ENCODE results near the gene BACH2. TPM values are rescaled to one million over a fixed set of nuclear protein-coding genes. Genes with fewer than 3 reads are reported as not detected.
A peak's percentile ranks its signal among the peaks of the same experiment; 100 is the strongest.
"Not testable (repeated sequence)": the region's sequence is repeated elsewhere in the genome, so short reads cannot be mapped to it uniquely, and the experiment has no call there.

BACH2 gene
- total RNA-seq, 1 donor = 3.6 TPM

GRCh38 chr6:89916136-89916920, 380.3 kb downstream of the BACH2 start:
- Histone ChIP-seq H3K4me1 (ENCODE audit: insufficient read depth, low read length) (no peaks in the 10 kb centered on the region), H3K27me3 (ENCODE audit: insufficient read depth, low read length) (no peaks in the 10 kb centered on the region), H2AFZ (ENCODE audit: low read length) (no peak overlapping the region), H3K4me2 (ENCODE audit: insufficient read depth, low read length) (no peak overlapping the region), H3K79me2 (ENCODE audit: insufficient read depth, low read length) (no peaks in the 10 kb centered on the region), H4K20me1 (ENCODE audit: insufficient read depth, low read length) (no peaks in the 10 kb centered on the region), H3K9me3 (ENCODE audit: low read depth, low read length) (no peaks in the 10 kb centered on the region), H3K27ac (ENCODE audit: low read depth, low read length) (no peak overlapping the region), H3K4me3 (ENCODE audit: insufficient read depth, low read length) (no peak overlapping the region), H3K36me3 (ENCODE audit: insufficient read depth, low read length) (no peaks in the 10 kb centered on the region)
- no peak for TF ChIP-seq CTCF (IDR thresholded peaks at IDR 0.05; ENCODE audit: extremely low read depth, low read depth, low read length)
- no peak for DNase-seq (ENCODE audit: insufficient read length, low spot score, missing footprints)

DNA sequence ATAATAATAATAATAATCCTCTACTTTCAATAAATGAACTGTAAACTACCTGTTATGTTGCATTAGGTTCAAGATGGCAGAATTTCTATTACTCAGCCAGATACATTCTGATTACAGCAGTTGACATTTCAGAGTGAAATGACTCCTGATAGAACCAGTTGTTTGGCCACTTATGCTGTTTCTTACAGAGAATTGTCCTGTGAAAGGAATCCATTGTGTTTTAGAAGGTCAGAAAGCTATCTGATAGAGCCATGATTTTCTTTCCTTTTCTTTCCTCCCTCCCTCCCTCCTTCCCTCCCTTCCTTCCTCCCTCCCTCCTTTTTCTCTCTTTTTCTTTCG, 385.8 kb downstream of the BACH2 start:
- Histone ChIP-seq H2AFZ (ENCODE audit: low read length) (no peak overlapping the region), H4K20me1 (ENCODE audit: insufficient read depth, low read length) (no peaks in the 10 kb centered on the region), H3K79me2 (ENCODE audit: insufficient read depth, low read length) (no peaks in the 10 kb centered on the region), H3K4me1 (ENCODE audit: insufficient read depth, low read length) (no peaks in the 10 kb centered on the region), H3K36me3 (ENCODE audit: insufficient read depth, low read length) (no peaks in the 10 kb centered on the region), H3K4me3 (ENCODE audit: insufficient read depth, low read length) (no peak overlapping the region), H3K27ac (ENCODE audit: low read depth, low read length) (no peak overlapping the region), H3K4me2 (ENCODE audit: insufficient read depth, low read length) (no peak overlapping the region), H3K9me3 (ENCODE audit: low read depth, low read length) (no peaks in the 10 kb centered on the region), H3K27me3 (ENCODE audit: insufficient read depth, low read length) (no peaks in the 10 kb centered on the region)
- no peak for DNase-seq (ENCODE audit: insufficient read length, low spot score, missing footprints)
- TF ChIP-seq CTCF (IDR thresholded peaks at IDR 0.05; ENCODE audit: extremely low read depth, low read depth, low read length) = no peak

DNA sequence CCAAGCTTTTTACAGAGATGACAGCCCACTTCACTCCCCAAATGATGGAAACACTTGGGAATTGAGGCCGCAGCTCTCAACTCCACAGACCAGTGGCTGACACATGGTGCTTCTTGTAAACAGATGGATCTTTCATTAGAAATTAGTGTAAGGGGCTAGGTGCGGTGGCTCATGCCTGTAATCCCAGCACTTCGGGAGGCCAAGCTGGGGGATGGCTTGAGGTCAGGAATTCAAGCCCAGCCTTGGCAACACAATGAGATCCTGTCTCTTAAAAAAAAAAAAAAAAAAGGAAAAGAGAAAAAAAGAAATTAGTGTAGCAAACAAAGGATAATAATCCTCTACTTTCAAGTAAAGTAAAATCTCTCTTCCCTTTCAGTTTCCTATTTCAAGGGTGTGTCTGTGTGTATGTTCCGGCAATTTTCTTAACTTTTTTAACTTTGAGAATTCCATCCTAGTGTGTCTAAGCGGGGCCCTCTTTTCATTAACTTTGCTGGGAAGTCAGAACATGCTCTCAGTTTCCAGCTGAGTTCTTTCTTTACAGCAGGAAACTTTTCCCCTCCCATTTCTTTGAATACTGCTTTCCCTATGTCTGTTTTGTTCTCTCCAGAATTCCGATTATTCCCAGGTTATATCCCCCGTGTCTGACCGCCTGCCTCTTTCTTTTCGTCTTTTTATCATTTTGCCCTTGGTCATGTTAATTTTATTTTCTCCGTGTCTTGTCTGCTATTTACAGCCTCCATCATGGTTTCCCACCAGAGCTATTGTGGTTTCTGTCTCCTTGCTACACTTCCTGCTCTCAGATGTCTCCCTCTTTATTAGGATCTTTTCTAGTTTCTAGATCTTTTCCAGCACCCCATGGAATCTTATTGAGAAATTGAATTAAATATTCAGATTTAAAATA, 386.4 kb downstream of the BACH2 start:
- H4K20me1 ChIP-seq (ENCODE audit: insufficient read depth, low read length); H3K4me2 ChIP-seq (ENCODE audit: insufficient read depth, low read length); H3K27ac ChIP-seq (ENCODE audit: low read depth, low read length); DNase-seq (ENCODE audit: insufficient read length, low spot score, missing footprints); H3K9me3 ChIP-seq (ENCODE audit: low read depth, low read length); H3K4me1 ChIP-seq (ENCODE audit: insufficient read depth, low read length); H2AFZ ChIP-seq (ENCODE audit: low read length); H3K4me3 ChIP-seq (ENCODE audit: insufficient read depth, low read length); H3K79me2 ChIP-seq (ENCODE audit: insufficient read depth, low read length); H3K27me3 ChIP-seq (ENCODE audit: insufficient read depth, low read length); H3K36me3 ChIP-seq (ENCODE audit: insufficient read depth, low read length): not testable (repeated sequence)

DNA sequence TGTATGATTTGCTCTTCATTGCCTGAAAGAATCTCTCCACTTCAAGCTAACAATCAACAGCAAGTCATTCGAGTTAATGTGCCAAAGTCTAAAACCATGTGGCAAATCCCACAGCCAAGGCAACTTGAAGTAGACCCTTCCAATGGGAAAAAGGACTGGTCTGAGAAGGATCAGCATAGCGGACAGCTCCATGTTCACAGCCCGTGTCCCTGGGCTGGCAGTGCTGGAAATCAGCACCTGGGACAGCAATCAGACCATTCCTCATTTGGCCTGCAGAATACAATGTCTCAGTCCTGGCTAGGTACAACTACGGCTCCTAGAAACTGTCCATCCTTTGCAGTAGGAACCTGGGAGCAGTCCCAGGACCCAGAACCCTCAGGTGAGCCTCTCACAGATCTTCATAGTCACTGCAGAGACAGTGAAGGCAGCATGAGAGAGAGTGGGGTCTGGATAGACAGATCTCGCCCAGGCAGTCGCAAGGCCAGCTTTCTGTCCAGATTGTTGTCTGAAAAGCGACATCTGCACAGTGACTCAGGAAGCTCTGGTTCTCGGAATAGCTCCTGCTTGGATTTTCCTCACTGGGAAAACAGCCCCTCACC, 401.3 kb downstream of the BACH2 start:
- Histone ChIP-seq H3K27me3 (ENCODE audit: insufficient read depth, low read length) (peaks cover 4% of the 10 kb centered on the region), H3K4me3 (ENCODE audit: insufficient read depth, low read length) (no peak overlapping the region), H3K4me2 (ENCODE audit: insufficient read depth, low read length) (no peak overlapping the region), H4K20me1 (ENCODE audit: insufficient read depth, low read length) (no peaks in the 10 kb centered on the region), H3K79me2 (ENCODE audit: insufficient read depth, low read length) (no peaks in the 10 kb centered on the region), H3K4me1 (ENCODE audit: insufficient read depth, low read length) (no peaks in the 10 kb centered on the region), H3K27ac (ENCODE audit: low read depth, low read length) (no peak overlapping the region), H3K9me3 (ENCODE audit: low read depth, low read length) (no peaks in the 10 kb centered on the region), H3K36me3 (ENCODE audit: insufficient read depth, low read length) (no peaks in the 10 kb centered on the region), H2AFZ (ENCODE audit: low read length) (no peak overlapping the region)
- TF ChIP-seq CTCF (IDR thresholded peaks at IDR 0.05; ENCODE audit: extremely low read depth, low read depth, low read length) = no peak
- DNase-seq (ENCODE audit: insufficient read length, low spot score, missing footprints) = peak; percentile 69
